Dermis microvascular lymphatic vessel endothelial cell (primary cell): ENCODE measurements around the gene UBALD1. TPM values are rescaled to one million over a fixed set of nuclear protein-coding genes. Genes with fewer than 3 reads are reported as not detected.

ENCODE experiments used
- DNase-seq, 2 donors: peaks; one replicate each; pipeline versions ENCODE4 v3.0.0 to v3.0.0-alpha.2; 2010; ENCODE audit warnings: low read depth in 2 of 2
- total RNA-seq: library from RNA; depleted of rRNA; stranded (reverse); fragments of >200 nt; gene quantifications from 2 replicates; pipeline ENCODE4 v1.2.1, GENCODE V29; 2014

The UBALD1 gene
- total RNA-seq, 1 donor from 2014 or later = 3.1 TPM

GRCh38 chr16:4561596-4561995 is 53.1 kb downstream of the UBALD1 start:
- no peak for DNase-seq

Other genes with a start within 250 kb of the UBALD1 start
- gene VASN, start 243.0 kb downstream of the UBALD1 start, total RNA-seq = 0.39 and 1.8 TPM in 2 replicates
- gene CORO7, start 198.3 kb downstream of the UBALD1 start, total RNA-seq = 24.8 and 35.8 TPM in 2 replicates
- gene DNAJA3, start 189.0 kb downstream of the UBALD1 start, total RNA-seq = 38.0 and 42.2 TPM in 2 replicates
- 57.6 and 65.2 TPM in 2 replicates for gene NMRAL1, start 140.3 kb downstream of the UBALD1 start, total RNA-seq
- 109 and 153 TPM in 2 replicates for gene HMOX2, start 138.5 kb downstream of the UBALD1 start, total RNA-seq
- gene CDIP1, start 76.1 kb downstream of the UBALD1 start, total RNA-seq = 4.7 and 11.9 TPM in 2 replicates
- not detected in 2 replicates for gene C16orf96, start 58.5 kb downstream of the UBALD1 start, total RNA-seq
- 14.2 and 22.6 TPM in 2 replicates for gene MGRN1, start 9.9 kb upstream of the UBALD1 start, total RNA-seq
- gene NUDT16L1, start 78.7 kb upstream of the UBALD1 start, total RNA-seq = 24.1 and 33.3 TPM in 2 replicates
- gene ANKS3, start 119.4 kb upstream of the UBALD1 start, total RNA-seq = 9.0 and 15.0 TPM in 2 replicates
- 0.13 TPM in 2 replicates for gene DNAAF8, start 119.6 kb upstream of the UBALD1 start, total RNA-seq
- 4.4 and 5.8 TPM in 2 replicates for gene ZNF500, start 152.3 kb upstream of the UBALD1 start, total RNA-seq
- not detected in 2 replicates for gene SEPTIN12, start 173.5 kb upstream of the UBALD1 start, total RNA-seq
- gene SMIM22, start 180.5 kb upstream of the UBALD1 start, total RNA-seq = not detected in 2 replicates
- 27.4 and 30.8 TPM in 2 replicates for gene ROGDI, start 187.7 kb upstream of the UBALD1 start, total RNA-seq
- 45.7 and 57.4 TPM in 2 replicates for gene GLYR1, start 232.4 kb upstream of the UBALD1 start, total RNA-seq
- gene UBN1, start 232.6 kb upstream of the UBALD1 start, total RNA-seq = 14.6 and 27.1 TPM in 2 replicates